NT2/D1 (cell line): ENCODE results near the gene CDYL2.

Experiments
- SUZ12 ChIP-seq: IDR thresholded peaks from 2 replicates; pipeline ENCODE4 v1.6.1; 2011; ENCODE audit not compliant: insufficient read length, insufficient read depth; ENCODE audit errors: extremely low read depth
- YY1 ChIP-seq: IDR thresholded peaks from 2 replicates; pipeline ENCODE4 v1.6.1; 2011; ENCODE audit not compliant: insufficient read length, insufficient read depth
- ZNF274 ChIP-seq: IDR thresholded peaks from 2 replicates; pipeline ENCODE4 v1.6.1; 2011; ENCODE audit warnings: mild to moderate bottlenecking, low read depth, low read length

GRCh38 chr16:80682421-80683070 is 121.9 kb downstream of the CDYL2 start:
- TF ChIP-seq YY1: no peak
- no peak for TF ChIP-seq ZNF274
- no peak for TF ChIP-seq SUZ12
